Measurements from ENCODE around the gene HOXB2. TPM values are rescaled to one million over a fixed set of nuclear protein-coding genes. Genes with fewer than 3 reads are reported as not detected.

HOXB2 gene
- total RNA-seq, 1 experiment from 2014 or later: not detected

GRCh38 chr17:48528936-48529682 is 15.8 kb downstream of the HOXB2 start:
- Histone ChIP-seq H4K8ac (replicated peaks; ENCODE audit: insufficient read length, low read depth, low read length) (no peak overlapping the region), H4K20me1 (ENCODE audit: control insufficient read depth, insufficient read depth, insufficient read length) (no peaks in the 10 kb centered on the region), H3K27ac (ENCODE audit: insufficient read length, low read depth, low read length) (no peak overlapping the region), H3K14ac (ENCODE audit: insufficient read depth, low read length) (no peak overlapping the region), H2BK15ac (ENCODE audit: low read depth, low read length) (no peak overlapping the region), H3K18ac (ENCODE audit: insufficient read length, low read depth, low read length) (no peak overlapping the region), H4K5ac (ENCODE audit: insufficient read length, low read depth, low read length) (no peak overlapping the region), H3K23ac (ENCODE audit: insufficient read length, low read depth, low read length) (no peak overlapping the region), H3K79me1 (ENCODE audit: insufficient read depth, low read depth, low read length, poor library complexity, severe bottlenecking) (no peaks in the 10 kb centered on the region), H2BK5ac (ENCODE audit: insufficient read length, low read length) (no peak overlapping the region), H3K9ac (ENCODE audit: extremely low read depth, insufficient read length, low read length) (no peak overlapping the region), H3K23me2 (ENCODE audit: insufficient read length, low read depth, low read length, poor library complexity, severe bottlenecking) (no peaks in the 10 kb centered on the region), H3K56ac (ENCODE audit: insufficient read length, low read depth, low read length) (no peak overlapping the region), H2BK20ac (ENCODE audit: low read depth, low read length, poor library complexity, severe bottlenecking) (no peak overlapping the region), H2BK12ac (ENCODE audit: insufficient read length, low read depth, low read length) (no peak overlapping the region), H3K27me3 (ENCODE audit: insufficient read depth, low read length) (peaks cover 70% of the 10 kb centered on the region; the same call in 1 of the 2 replicates), H4K91ac (ENCODE audit: insufficient read length, low read depth, low read length) (no peak overlapping the region), H3K4me2 (ENCODE audit: insufficient read depth, insufficient read length, low read length) (no peak overlapping the region), H2AFZ (ENCODE audit: low read length) (no peak overlapping the region), H3K4ac (ENCODE audit: low read depth, low read length) (no peak overlapping the region), H2AK5ac (ENCODE audit: insufficient read length, low read length) (no peak overlapping the region), H2BK120ac (ENCODE audit: low read depth, low read length, poor library complexity, severe bottlenecking) (no peak overlapping the region), H3K79me2 (ENCODE audit: insufficient read depth, low read length) (no peaks in the 10 kb centered on the region), H3T11ph (ENCODE audit: low read length) (no peak overlapping the region), H3K9me3 (ENCODE audit: control insufficient read depth, low read depth, low read length) (no peaks in the 10 kb centered on the region), H3K4me1 (ENCODE audit: insufficient read depth, low read length) (peaks cover 8% of the 10 kb centered on the region; the same call in 1 of the 2 replicates)
- Mint-ChIP-seq H3K36me3 (ENCODE audit: insufficient read depth in 1 of 3, low read depth in 3 of 3) (no peaks in the 10 kb centered on the region), H3K27me3 (ENCODE audit: low read depth) (peaks cover 100% of the 10 kb centered on the region), H3K4me3 (peak overlapping the region in 1 of 2 experiments; percentile 44; a peak in 2 of 5 replicates), H3K27ac (no peak overlapping the region), H3K9me3 (peaks cover 4 to 16% of the 10 kb centered on the region in 2 experiments; a peak in 3 of 5 replicates), H3K4me1 (peaks cover 28 to 50% of the 10 kb centered on the region in 2 experiments)
- no peak for TF ChIP-seq CTCF (conservative IDR thresholded peaks at IDR 0.05)
- no CpG with 5 or more reads among the region's 11 CpGs for WGBS (ENCODE audit: extremely low coverage, insufficient read length, low lambda C conversion rate)
- DNase-seq: no peak
